Mucosa of descending colon (tissue), 3 donors: ENCODE data around the gene BASP1. TPM values are rescaled to one million over a fixed set of nuclear protein-coding genes. Genes with fewer than 3 reads are reported as not detected.

Experiments used
- ATAC-seq: fragments of 200-7000 bp; cut with Tn5 transposase; one replicate; pipeline ENCODE4 v1.9.1; 2020; ENCODE audit warnings: mild to moderate bottlenecking, moderate library complexity
- DNase-seq, 3 donors: peaks; one replicate each; pipeline ENCODE4 v3.0.0-alpha.2; 2020
- H3K36me3 ChIP-seq: fragments of 200-600 bp; one replicate; pipeline ENCODE4 v1.8.0; 2021; ENCODE audit warnings: low read depth, mild to moderate bottlenecking
- H3K4me1 ChIP-seq: fragments of 200-600 bp; one replicate; pipeline ENCODE4 v1.8.0; 2021; ENCODE audit warnings: low read depth, mild to moderate bottlenecking
- H3K4me3 ChIP-seq: fragments of 200-600 bp; one replicate; pipeline ENCODE4 v1.8.0; 2021; ENCODE audit warnings: mild to moderate bottlenecking
- H3K9me3 ChIP-seq: fragments of 200-600 bp; one replicate; pipeline ENCODE4 v1.8.0; 2021; ENCODE audit warnings: mild to moderate bottlenecking
- intact Hi-C, 2 donors: fragments of 100-400 bp; cut with DNase I in 1 of 2; cut with micrococcal nuclease in 1 of 2; formaldehyde crosslinking; loops; one replicate each; pipeline versions ENCODE4 v1.11.0 to v1.11.1; 2022; cut with DNase I, micrococcal nuclease
- total RNA-seq, 3 donors: library from RNA; stranded (reverse); fragmentation: NEBNext Ultra II Directional in 2 of 3; extraction: Animal tissue kit (Norgen Biotek cat#: 25700) in 2 of 3; gene quantifications; one replicate each; pipeline versions ENCODE4 v1.2.1 to v1.2.4, GENCODE V29; 2021 to 2023
- TF ChIP-seq, protein P1 (sequence below): fragments of 200-600 bp; IDR thresholded peaks from one replicate; pipeline ENCODE4 v1.8.0; 2022; ENCODE audit warnings: antibody characterized with exemption, mild to moderate bottlenecking
- donor health status: DM: no; HTN: no; CAD: no; lungs with moderate emphysema.
- donor health status: DM: no; HTN: no; CAD: no.
- donor health status: DM: no; HTN: yes; CAD: no.

Gene BASP1
- total RNA-seq, 3 donors from 2014 or later, result 3.6 to 10.6 (median 8.6) TPM

DNA sequence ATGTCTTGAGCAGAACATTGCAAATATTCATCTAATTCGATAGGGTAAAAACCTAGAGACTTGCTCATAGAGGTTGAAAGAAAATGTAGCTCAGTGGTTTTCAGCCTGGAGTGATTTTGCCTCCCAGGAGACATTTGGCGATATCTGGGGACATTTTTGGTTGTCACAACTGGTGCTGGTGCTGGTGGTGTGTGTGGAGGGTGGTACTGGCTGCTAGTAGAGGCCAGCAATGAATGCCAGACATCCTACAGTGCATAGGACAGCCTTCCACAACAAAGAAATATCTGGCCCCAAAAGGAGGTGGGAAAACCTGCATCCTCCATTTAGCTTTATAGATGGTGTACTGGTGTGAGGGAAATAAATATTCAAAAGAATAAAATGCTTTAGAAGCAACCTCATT is 2.1 kb upstream of the BASP1 start:
- H3K4me3 ChIP-seq, result no peak overlapping the region
- TF ChIP-seq, protein P1, sequence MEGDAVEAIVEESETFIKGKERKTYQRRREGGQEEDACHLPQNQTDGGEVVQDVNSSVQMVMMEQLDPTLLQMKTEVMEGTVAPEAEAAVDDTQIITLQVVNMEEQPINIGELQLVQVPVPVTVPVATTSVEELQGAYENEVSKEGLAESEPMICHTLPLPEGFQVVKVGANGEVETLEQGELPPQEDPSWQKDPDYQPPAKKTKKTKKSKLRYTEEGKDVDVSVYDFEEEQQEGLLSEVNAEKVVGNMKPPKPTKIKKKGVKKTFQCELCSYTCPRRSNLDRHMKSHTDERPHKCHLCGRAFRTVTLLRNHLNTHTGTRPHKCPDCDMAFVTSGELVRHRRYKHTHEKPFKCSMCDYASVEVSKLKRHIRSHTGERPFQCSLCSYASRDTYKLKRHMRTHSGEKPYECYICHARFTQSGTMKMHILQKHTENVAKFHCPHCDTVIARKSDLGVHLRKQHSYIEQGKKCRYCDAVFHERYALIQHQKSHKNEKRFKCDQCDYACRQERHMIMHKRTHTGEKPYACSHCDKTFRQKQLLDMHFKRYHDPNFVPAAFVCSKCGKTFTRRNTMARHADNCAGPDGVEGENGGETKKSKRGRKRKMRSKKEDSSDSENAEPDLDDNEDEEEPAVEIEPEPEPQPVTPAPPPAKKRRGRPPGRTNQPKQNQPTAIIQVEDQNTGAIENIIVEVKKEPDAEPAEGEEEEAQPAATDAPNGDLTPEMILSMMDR, result no peak
- DNase-seq (no peak), ATAC-seq (no peak)
- intact Hi-C loops, result loop anchor here in 1 of 2 donors (10.0 kb wide), 1 partner anchor 1099 kb away; no protein-coding TSS in a partner anchor
- H3K4me1 ChIP-seq, result peaks cover 9% of the 10 kb centered on the region
- H3K9me3 ChIP-seq, result no peaks in the 10 kb centered on the region
- H3K36me3 ChIP-seq, result no peaks in the 10 kb centered on the region

GRCh38 chr5:17216176-17216973 is 1.1 kb upstream of the BASP1 start:
- H3K4me3 ChIP-seq, result no peak overlapping the region
- H3K36me3 ChIP-seq, result no peaks in the 10 kb centered on the region
- TF ChIP-seq, protein P1, result peak; percentile 63
- DNase-seq (peak; percentile 70 to 89 (median 82)), ATAC-seq (peak; percentile 61)
- peaks cover 9% of the 10 kb centered on the region for H3K4me1 ChIP-seq
- intact Hi-C loops, result loop anchor here in 1 of 2 donors (10.0 kb wide), 1 partner anchor 1098 kb away; no protein-coding TSS in a partner anchor
- no peaks in the 10 kb centered on the region for H3K9me3 ChIP-seq

GRCh38 chr5:17216974-17217492 is 398 bp upstream of the BASP1 start:
- no peaks in the 10 kb centered on the region for H3K9me3 ChIP-seq
- ATAC-seq, result peak; percentile 6
- TF ChIP-seq, protein P1, result no peak
- no peak overlapping the region for H3K4me3 ChIP-seq
- DNase-seq, result peak in 2 of 3 donors; percentile 23 to 43
- H3K36me3 ChIP-seq, result no peaks in the 10 kb centered on the region
- intact Hi-C loops, result loop anchor here in 1 of 2 donors (10.0 kb wide), 1 partner anchor 1098 kb away; no protein-coding TSS in a partner anchor
- H3K4me1 ChIP-seq, result peaks cover 9% of the 10 kb centered on the region

- H3K9me3 ChIP-seq, result no peaks in the 10 kb centered on the region
- ATAC-seq, result peak; percentile 32
- no peaks in the 10 kb centered on the region for H3K36me3 ChIP-seq
- peak; percentile 38 to 52 (median 42) for DNase-seq
- peaks cover 9% of the 10 kb centered on the region for H3K4me1 ChIP-seq
- TF ChIP-seq, protein P1, result no peak
- intact Hi-C loops, result loop anchor here in 1 of 2 donors (10.0 kb wide), 1 partner anchor 1096 kb away; no protein-coding TSS in a partner anchor
- H3K4me3 ChIP-seq, result peak overlapping the region; percentile 24
Measured at GRCh38 chr5:17218353-17219005, 1.0 kb downstream of the BASP1 start.

DNA sequence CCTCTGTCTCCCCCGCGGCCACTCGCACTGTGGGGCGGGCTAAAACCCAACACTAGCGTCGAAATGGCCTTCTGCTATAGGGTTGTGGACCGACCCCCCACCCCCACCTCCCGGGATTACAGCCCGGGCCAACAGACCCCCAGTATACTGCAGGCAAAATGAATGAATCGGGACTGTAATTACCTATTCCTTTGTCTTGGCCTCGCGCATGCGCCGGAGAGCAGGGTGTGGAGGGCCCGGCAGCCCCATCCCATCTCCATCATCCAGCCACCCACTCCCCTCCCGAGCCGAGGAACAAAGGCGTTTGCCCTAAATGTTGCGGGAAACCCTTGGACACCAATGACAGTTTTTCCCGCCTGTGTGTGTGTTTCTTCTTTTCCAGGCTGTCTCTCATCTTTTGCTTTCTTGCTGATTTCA is 1.6 kb downstream of the BASP1 start:
- Histone ChIP-seq H3K4me1 (peaks cover 9% of the 10 kb centered on the region), H3K9me3 (no peaks in the 10 kb centered on the region), H3K36me3 (no peaks in the 10 kb centered on the region), H3K4me3 (no peak overlapping the region)
- DNase-seq, result peak; percentile 16 to 62 (median 36)
- intact Hi-C loops, result loop anchor here in 1 of 2 donors (10.0 kb wide), 1 partner anchor 1096 kb away; no protein-coding TSS in a partner anchor
- TF ChIP-seq, protein P1, result no peak
- ATAC-seq, result no peak
